Measurements from ENCODE around the gene FKBP1C.

The FKBP1C gene

DNA sequence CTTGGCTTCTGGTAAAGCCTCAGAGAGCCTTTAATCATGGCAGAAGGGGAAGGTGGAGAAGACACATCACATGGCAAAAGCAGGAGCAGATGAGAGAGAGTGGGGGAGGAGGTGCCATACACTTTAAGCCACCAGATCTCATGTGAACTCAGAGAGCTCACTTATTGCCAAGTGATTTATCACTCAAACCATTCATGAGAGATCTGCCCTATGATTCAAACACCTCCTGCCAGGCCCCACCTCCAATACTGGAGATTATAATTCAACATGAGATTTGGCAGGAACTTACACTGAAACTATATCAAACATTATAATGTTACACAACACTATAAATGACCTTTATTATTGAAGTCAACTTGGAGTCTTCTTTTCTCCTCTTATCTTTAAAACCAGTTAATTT, 47.9 kb downstream of the FKBP1C start (continued):
- TF ChIP-seq POU6F1 (CRISPR knock-in tag; IDR thresholded peaks at IDR 0.05; ENCODE audit: borderline replicate concordance, low read depth) = no peak

GRCh38 chr6:63261820-63262219, 50.6 kb downstream of the FKBP1C start:
- TF ChIP-seq ZFP30 (CRISPR knock-in tag; IDR thresholded peaks at IDR 0.05) (no peak), ZNF565 (CRISPR knock-in tag; conservative IDR thresholded peaks at IDR 0.05; ENCODE audit: low read depth) (no peak), CREB5 (CRISPR knock-in tag; IDR thresholded peaks at IDR 0.05; ENCODE audit: low read depth) (no peak), ZNF8 (CRISPR knock-in tag; IDR thresholded peaks at IDR 0.05) (no peak), ARNTL (CRISPR knock-in tag; IDR thresholded peaks at IDR 0.05; ENCODE audit: borderline replicate concordance, low read depth) (no peak), ISL1 (CRISPR knock-in tag; IDR thresholded peaks at IDR 0.05) (no peak), SNAI2 (CRISPR knock-in tag; IDR thresholded peaks at IDR 0.05) (no peak), TCF4 (CRISPR knock-in tag; IDR thresholded peaks at IDR 0.05; ENCODE audit: borderline replicate concordance) (no peak), CSDC2 (CRISPR knock-in tag; IDR thresholded peaks at IDR 0.05) (no peak), ZFP3 (CRISPR knock-in tag; IDR thresholded peaks at IDR 0.05) (no peak), ESRRG (CRISPR knock-in tag; IDR thresholded peaks at IDR 0.05) (no peak)

More at GRCh38 chr6:63261820-63262219, 50.6 kb downstream of the FKBP1C start:
- no peak for ATAC-seq
